ENCODE measurements around the gene HOXC12. TPM values are rescaled to one million over a fixed set of nuclear protein-coding genes. Genes with fewer than 3 reads are reported as not detected.

HOXC12 gene
- total RNA-seq, 1 experiment from 2014 or later, result not detected

DNA sequence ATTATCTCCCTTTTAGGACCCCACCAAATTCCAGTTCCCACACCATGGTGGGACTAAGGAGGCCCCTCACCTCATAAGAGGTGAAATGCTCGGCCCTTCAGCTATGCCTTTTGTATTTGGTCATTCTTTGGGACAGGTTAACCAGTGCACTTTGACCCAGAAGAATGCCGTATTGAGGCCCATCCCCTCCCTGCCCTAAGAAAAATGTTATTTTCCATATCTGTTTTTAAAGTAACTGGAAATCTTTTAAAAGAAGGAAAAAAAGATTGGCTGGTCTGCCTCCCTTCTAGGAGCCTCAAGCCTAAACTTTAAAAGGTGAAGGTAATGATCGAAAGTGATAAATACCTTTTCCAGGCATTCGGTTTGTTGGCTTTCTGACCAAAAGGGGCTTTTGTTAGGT, 21.8 kb upstream of the HOXC12 start:
- ChIA-PET CTCF (no interaction called here), POLR2A (no interaction called here)
- no peak for DNase-seq (ENCODE audit: low spot score)
- Mint-ChIP-seq H3K9me3 (no peaks in the 10 kb centered on the region), H3K27me3 (ENCODE audit: low read depth) (peaks cover 100% of the 10 kb centered on the region), H3K36me3 (no peaks in the 10 kb centered on the region), H3K4me1 (peaks cover 17% of the 10 kb centered on the region), H3K27ac (no peak overlapping the region), H3K4me3 (no peak overlapping the region)
- no peak for ATAC-seq
- TF ChIP-seq JAZF1 (CRISPR knock-in tag; IDR thresholded peaks at IDR 0.05), result no peak
- no peak for TF ChIP-seq EMX1 (CRISPR knock-in tag; IDR thresholded peaks at IDR 0.05)
- TF ChIP-seq GTF2I (CRISPR knock-in tag; conservative IDR thresholded peaks at IDR 0.05), result no peak
- no peak for TF ChIP-seq SP1 (CRISPR knock-in tag; conservative IDR thresholded peaks at IDR 0.05)
- TF ChIP-seq ZNF423 (CRISPR knock-in tag; IDR thresholded peaks at IDR 0.05), result no peak
- TF ChIP-seq, protein P1, sequence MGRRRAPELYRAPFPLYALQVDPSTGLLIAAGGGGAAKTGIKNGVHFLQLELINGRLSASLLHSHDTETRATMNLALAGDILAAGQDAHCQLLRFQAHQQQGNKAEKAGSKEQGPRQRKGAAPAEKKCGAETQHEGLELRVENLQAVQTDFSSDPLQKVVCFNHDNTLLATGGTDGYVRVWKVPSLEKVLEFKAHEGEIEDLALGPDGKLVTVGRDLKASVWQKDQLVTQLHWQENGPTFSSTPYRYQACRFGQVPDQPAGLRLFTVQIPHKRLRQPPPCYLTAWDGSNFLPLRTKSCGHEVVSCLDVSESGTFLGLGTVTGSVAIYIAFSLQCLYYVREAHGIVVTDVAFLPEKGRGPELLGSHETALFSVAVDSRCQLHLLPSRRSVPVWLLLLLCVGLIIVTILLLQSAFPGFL (CRISPR knock-in tag; IDR thresholded peaks at IDR 0.05; ENCODE audit: borderline replicate concordance), result no peak
- TF ChIP-seq, protein P2, sequence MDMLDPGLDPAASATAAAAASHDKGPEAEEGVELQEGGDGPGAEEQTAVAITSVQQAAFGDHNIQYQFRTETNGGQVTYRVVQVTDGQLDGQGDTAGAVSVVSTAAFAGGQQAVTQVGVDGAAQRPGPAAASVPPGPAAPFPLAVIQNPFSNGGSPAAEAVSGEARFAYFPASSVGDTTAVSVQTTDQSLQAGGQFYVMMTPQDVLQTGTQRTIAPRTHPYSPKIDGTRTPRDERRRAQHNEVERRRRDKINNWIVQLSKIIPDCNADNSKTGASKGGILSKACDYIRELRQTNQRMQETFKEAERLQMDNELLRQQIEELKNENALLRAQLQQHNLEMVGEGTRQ (CRISPR knock-in tag; IDR thresholded peaks at IDR 0.05), result no peak
- TF ChIP-seq, protein P3, sequence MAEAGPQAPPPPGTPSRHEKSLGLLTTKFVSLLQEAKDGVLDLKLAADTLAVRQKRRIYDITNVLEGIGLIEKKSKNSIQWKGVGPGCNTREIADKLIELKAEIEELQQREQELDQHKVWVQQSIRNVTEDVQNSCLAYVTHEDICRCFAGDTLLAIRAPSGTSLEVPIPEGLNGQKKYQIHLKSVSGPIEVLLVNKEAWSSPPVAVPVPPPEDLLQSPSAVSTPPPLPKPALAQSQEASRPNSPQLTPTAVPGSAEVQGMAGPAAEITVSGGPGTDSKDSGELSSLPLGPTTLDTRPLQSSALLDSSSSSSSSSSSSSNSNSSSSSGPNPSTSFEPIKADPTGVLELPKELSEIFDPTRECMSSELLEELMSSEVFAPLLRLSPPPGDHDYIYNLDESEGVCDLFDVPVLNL (CRISPR knock-in tag; IDR thresholded peaks at IDR 0.05; ENCODE audit: borderline replicate concordance, low read depth), result no peak
- TF ChIP-seq ZNF121 (CRISPR knock-in tag; IDR thresholded peaks at IDR 0.05), result no peak
- TF ChIP-seq GRHL2 (CRISPR knock-in tag; IDR thresholded peaks at IDR 0.05; ENCODE audit: insufficient replicate concordance, severe bottlenecking), result no peak
- TF ChIP-seq, protein P4, sequence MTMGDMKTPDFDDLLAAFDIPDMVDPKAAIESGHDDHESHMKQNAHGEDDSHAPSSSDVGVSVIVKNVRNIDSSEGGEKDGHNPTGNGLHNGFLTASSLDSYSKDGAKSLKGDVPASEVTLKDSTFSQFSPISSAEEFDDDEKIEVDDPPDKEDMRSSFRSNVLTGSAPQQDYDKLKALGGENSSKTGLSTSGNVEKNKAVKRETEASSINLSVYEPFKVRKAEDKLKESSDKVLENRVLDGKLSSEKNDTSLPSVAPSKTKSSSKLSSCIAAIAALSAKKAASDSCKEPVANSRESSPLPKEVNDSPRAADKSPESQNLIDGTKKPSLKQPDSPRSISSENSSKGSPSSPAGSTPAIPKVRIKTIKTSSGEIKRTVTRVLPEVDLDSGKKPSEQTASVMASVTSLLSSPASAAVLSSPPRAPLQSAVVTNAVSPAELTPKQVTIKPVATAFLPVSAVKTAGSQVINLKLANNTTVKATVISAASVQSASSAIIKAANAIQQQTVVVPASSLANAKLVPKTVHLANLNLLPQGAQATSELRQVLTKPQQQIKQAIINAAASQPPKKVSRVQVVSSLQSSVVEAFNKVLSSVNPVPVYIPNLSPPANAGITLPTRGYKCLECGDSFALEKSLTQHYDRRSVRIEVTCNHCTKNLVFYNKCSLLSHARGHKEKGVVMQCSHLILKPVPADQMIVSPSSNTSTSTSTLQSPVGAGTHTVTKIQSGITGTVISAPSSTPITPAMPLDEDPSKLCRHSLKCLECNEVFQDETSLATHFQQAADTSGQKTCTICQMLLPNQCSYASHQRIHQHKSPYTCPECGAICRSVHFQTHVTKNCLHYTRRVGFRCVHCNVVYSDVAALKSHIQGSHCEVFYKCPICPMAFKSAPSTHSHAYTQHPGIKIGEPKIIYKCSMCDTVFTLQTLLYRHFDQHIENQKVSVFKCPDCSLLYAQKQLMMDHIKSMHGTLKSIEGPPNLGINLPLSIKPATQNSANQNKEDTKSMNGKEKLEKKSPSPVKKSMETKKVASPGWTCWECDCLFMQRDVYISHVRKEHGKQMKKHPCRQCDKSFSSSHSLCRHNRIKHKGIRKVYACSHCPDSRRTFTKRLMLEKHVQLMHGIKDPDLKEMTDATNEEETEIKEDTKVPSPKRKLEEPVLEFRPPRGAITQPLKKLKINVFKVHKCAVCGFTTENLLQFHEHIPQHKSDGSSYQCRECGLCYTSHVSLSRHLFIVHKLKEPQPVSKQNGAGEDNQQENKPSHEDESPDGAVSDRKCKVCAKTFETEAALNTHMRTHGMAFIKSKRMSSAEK (CRISPR knock-in tag; IDR thresholded peaks at IDR 0.05; ENCODE audit: borderline replicate concordance), result no peak
- TF ChIP-seq FOXJ3 (CRISPR knock-in tag; IDR thresholded peaks at IDR 0.05; ENCODE audit: borderline replicate concordance), result no peak
- TF ChIP-seq ZNF396 (CRISPR knock-in tag; IDR thresholded peaks at IDR 0.05; ENCODE audit: borderline replicate concordance), result no peak
- TF ChIP-seq IRF2 (CRISPR knock-in tag; IDR thresholded peaks at IDR 0.05; ENCODE audit: borderline replicate concordance, low read depth), result no peak

DNA sequence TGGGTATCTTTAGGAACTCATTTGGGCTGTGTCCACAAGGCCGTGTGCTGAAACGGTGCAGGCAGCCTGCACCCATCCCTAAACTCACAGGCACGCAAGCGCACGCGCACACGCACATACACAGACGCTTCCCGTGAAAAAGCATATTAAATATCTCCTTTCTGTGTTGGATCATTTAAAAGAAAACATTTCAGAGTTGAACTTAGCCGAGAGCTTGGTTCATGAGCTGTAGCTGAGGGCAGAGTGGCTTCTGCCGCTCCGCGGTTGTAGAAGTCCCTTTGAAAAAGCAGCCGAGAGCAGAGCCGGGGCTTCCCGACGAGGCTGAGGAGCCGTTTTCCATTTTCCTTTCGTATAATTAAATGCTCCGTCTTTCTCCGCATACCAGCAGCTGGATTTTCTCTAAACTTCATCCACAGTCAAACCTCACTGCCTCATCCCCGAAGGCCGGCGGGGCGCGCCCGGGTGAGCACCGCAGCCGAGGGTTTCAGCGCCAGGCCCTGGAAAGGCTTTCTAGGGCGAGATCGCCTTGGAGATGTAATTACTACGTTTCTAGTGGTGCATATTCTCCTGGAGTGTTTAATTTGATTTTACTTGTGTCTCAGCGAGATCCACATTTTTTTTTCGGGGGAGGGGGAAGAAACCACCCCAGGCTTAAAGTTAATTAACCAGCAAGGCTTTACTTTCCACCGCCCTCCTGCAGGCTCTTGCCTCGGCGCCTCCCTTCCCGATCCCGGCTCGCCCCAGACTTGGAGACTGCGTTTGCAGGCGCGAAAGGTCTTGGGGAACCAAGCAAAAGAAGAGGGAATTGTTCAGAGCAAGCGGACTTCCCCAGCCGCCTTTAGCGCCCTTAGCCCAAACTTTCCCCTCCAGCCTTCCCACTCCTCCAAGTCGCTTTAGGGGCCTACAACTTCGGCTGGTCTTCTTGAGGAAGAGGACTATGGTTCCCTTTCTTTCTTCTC, 19.0 kb upstream of the HOXC12 start:
- Mint-ChIP-seq H3K4me3 (no peak overlapping the region; the same call in 1 of the 2 replicates), H3K27me3 (ENCODE audit: low read depth) (peaks cover 99% of the 10 kb centered on the region), H3K27ac (no peak overlapping the region), H3K36me3 (no peaks in the 10 kb centered on the region), H3K4me1 (peaks cover 21% of the 10 kb centered on the region), H3K9me3 (no peaks in the 10 kb centered on the region)
- ChIA-PET POLR2A (no interaction called here), CTCF (interaction anchor here (1.4 to 1.8 kb wide), 2 partner anchors 178 to 189 kb away, joined by 3 to 5 read pairs; no protein-coding TSS in a partner anchor)
- ATAC-seq, result no peak
- no peak for DNase-seq (ENCODE audit: low spot score)
- TF ChIP-seq NFATC4 (CRISPR knock-in tag; IDR thresholded peaks at IDR 0.05), result no peak
- TF ChIP-seq, protein P5, sequence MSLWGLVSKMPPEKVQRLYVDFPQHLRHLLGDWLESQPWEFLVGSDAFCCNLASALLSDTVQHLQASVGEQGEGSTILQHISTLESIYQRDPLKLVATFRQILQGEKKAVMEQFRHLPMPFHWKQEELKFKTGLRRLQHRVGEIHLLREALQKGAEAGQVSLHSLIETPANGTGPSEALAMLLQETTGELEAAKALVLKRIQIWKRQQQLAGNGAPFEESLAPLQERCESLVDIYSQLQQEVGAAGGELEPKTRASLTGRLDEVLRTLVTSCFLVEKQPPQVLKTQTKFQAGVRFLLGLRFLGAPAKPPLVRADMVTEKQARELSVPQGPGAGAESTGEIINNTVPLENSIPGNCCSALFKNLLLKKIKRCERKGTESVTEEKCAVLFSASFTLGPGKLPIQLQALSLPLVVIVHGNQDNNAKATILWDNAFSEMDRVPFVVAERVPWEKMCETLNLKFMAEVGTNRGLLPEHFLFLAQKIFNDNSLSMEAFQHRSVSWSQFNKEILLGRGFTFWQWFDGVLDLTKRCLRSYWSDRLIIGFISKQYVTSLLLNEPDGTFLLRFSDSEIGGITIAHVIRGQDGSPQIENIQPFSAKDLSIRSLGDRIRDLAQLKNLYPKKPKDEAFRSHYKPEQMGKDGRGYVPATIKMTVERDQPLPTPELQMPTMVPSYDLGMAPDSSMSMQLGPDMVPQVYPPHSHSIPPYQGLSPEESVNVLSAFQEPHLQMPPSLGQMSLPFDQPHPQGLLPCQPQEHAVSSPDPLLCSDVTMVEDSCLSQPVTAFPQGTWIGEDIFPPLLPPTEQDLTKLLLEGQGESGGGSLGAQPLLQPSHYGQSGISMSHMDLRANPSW (CRISPR knock-in tag; conservative IDR thresholded peaks at IDR 0.05; ENCODE audit: low read depth), result no peak
- no peak for TF ChIP-seq CREM (CRISPR knock-in tag; IDR thresholded peaks at IDR 0.05)
- no peak for TF ChIP-seq GABPB1 (CRISPR knock-in tag; IDR thresholded peaks at IDR 0.05)
- TF ChIP-seq SOX15 (CRISPR knock-in tag; IDR thresholded peaks at IDR 0.05), result no peak
- TF ChIP-seq, protein P6, sequence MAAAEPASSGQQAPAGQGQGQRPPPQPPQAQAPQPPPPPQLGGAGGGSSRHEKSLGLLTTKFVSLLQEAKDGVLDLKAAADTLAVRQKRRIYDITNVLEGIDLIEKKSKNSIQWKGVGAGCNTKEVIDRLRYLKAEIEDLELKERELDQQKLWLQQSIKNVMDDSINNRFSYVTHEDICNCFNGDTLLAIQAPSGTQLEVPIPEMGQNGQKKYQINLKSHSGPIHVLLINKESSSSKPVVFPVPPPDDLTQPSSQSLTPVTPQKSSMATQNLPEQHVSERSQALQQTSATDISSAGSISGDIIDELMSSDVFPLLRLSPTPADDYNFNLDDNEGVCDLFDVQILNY (CRISPR knock-in tag; IDR thresholded peaks at IDR 0.05), result no peak
- no peak for TF ChIP-seq ZNF396 (CRISPR knock-in tag; IDR thresholded peaks at IDR 0.05; ENCODE audit: borderline replicate concordance)

Measured in WTC11 (cell line).